ENCODE results near the gene ZSWIM6.

The ZSWIM6 gene

GRCh38 chr5:61331407-61332357 lies at the start of gene ZSWIM6:
TSS of gene ZSWIM6 (plus strand) at chr5:61332258. CDS start at chr5:61332273, 15 bp downstream.
- no peak for TF ChIP-seq JUND (IDR thresholded peaks at IDR 0.05; ENCODE audit: low read depth)
- in situ Hi-C loops (cut with HindIII; ENCODE audit: low pct_unique_long_range_greater_than_20kb, low sequenced_read_pairs), result no loop called here
- peak; percentile 98 to 99 for DNase-seq (ENCODE audit: low read depth in 1 of 2, low spot score in 1 of 2)

- in situ Hi-C loops (cut with HindIII; ENCODE audit: low pct_unique_long_range_greater_than_20kb, low sequenced_read_pairs), result no loop called here
- DNase-seq (ENCODE audit: low read depth in 1 of 2, low spot score in 1 of 2), result no peak
- no peak for TF ChIP-seq JUND (IDR thresholded peaks at IDR 0.05; ENCODE audit: low read depth)
Observed at GRCh38 chr5:61283471-61283870, 48.6 kb upstream of the ZSWIM6 start.

GRCh38 chr5:61285531-61285930 lies 46.5 kb upstream of the ZSWIM6 start:
- DNase-seq (ENCODE audit: low read depth in 1 of 2, low spot score in 1 of 2), result no peak
- TF ChIP-seq JUND (IDR thresholded peaks at IDR 0.05; ENCODE audit: low read depth), result no peak
- in situ Hi-C loops (cut with HindIII; ENCODE audit: low pct_unique_long_range_greater_than_20kb, low sequenced_read_pairs), result no loop called here

GRCh38 chr5:61286446-61287132 lies 45.5 kb upstream of the ZSWIM6 start:
- in situ Hi-C loops (cut with HindIII; ENCODE audit: low pct_unique_long_range_greater_than_20kb, low sequenced_read_pairs), result no loop called here
- no peak for TF ChIP-seq JUND (IDR thresholded peaks at IDR 0.05; ENCODE audit: low read depth)
- DNase-seq (ENCODE audit: low read depth in 1 of 2, low spot score in 1 of 2), result no peak

GRCh38 chr5:61287474-61287873 lies 44.6 kb upstream of the ZSWIM6 start:
- in situ Hi-C loops (cut with HindIII; ENCODE audit: low pct_unique_long_range_greater_than_20kb, low sequenced_read_pairs), result no loop called here
- TF ChIP-seq JUND (IDR thresholded peaks at IDR 0.05; ENCODE audit: low read depth), result no peak
- no peak for DNase-seq (ENCODE audit: low read depth in 1 of 2, low spot score in 1 of 2)

- no peak for DNase-seq (ENCODE audit: low read depth in 1 of 2, low spot score in 1 of 2)
- TF ChIP-seq JUND (IDR thresholded peaks at IDR 0.05; ENCODE audit: low read depth), result no peak
- in situ Hi-C loops (cut with HindIII; ENCODE audit: low pct_unique_long_range_greater_than_20kb, low sequenced_read_pairs), result no loop called here
Observed at GRCh38 chr5:61289241-61289640, 42.8 kb upstream of the ZSWIM6 start.

- DNase-seq (ENCODE audit: low read depth in 1 of 2, low spot score in 1 of 2), result no peak
- no peak for TF ChIP-seq JUND (IDR thresholded peaks at IDR 0.05; ENCODE audit: low read depth)
- in situ Hi-C loops (cut with HindIII; ENCODE audit: low pct_unique_long_range_greater_than_20kb, low sequenced_read_pairs), result no loop called here
Observed at GRCh38 chr5:61289669-61290306, 42.3 kb upstream of the ZSWIM6 start.

GRCh38 chr5:61290791-61291210 lies 41.3 kb upstream of the ZSWIM6 start:
- peak in 1 of 2 experiments; percentile 65 for DNase-seq (ENCODE audit: low read depth in 1 of 2, low spot score in 1 of 2)
- no peak for TF ChIP-seq JUND (IDR thresholded peaks at IDR 0.05; ENCODE audit: low read depth)
- in situ Hi-C loops (cut with HindIII; ENCODE audit: low pct_unique_long_range_greater_than_20kb, low sequenced_read_pairs), result no loop called here

GRCh38 chr5:61292062-61292657 lies 39.9 kb upstream of the ZSWIM6 start:
- no peak for DNase-seq (ENCODE audit: low read depth in 1 of 2, low spot score in 1 of 2)
- no peak for TF ChIP-seq JUND (IDR thresholded peaks at IDR 0.05; ENCODE audit: low read depth)
- in situ Hi-C loops (cut with HindIII; ENCODE audit: low pct_unique_long_range_greater_than_20kb, low sequenced_read_pairs), result no loop called here

- in situ Hi-C loops (cut with HindIII; ENCODE audit: low pct_unique_long_range_greater_than_20kb, low sequenced_read_pairs), result no loop called here
- no peak for TF ChIP-seq JUND (IDR thresholded peaks at IDR 0.05; ENCODE audit: low read depth)
- DNase-seq (ENCODE audit: low read depth in 1 of 2, low spot score in 1 of 2), result peak; percentile 28 to 87
Observed at GRCh38 chr5:61293071-61293470, 39.0 kb upstream of the ZSWIM6 start.

GRCh38 chr5:61293873-61294272 lies 38.2 kb upstream of the ZSWIM6 start:
- no peak for DNase-seq (ENCODE audit: low read depth in 1 of 2, low spot score in 1 of 2)
- no peak for TF ChIP-seq JUND (IDR thresholded peaks at IDR 0.05; ENCODE audit: low read depth)
- in situ Hi-C loops (cut with HindIII; ENCODE audit: low pct_unique_long_range_greater_than_20kb, low sequenced_read_pairs), result no loop called here

GRCh38 chr5:61295365-61295764 lies 36.7 kb upstream of the ZSWIM6 start:
- DNase-seq (ENCODE audit: low read depth in 1 of 2, low spot score in 1 of 2), result no peak
- in situ Hi-C loops (cut with HindIII; ENCODE audit: low pct_unique_long_range_greater_than_20kb, low sequenced_read_pairs), result no loop called here
- TF ChIP-seq JUND (IDR thresholded peaks at IDR 0.05; ENCODE audit: low read depth), result no peak
